K562 (cell line): ENCODE results near the gene HPX. TPM values are rescaled to one million over a fixed set of nuclear protein-coding genes. Genes with fewer than 3 reads are reported as not detected.

Source experiments
- FOXJ3 ChIP-seq: sonication (generic); formaldehyde crosslinking; IDR thresholded peaks from 2 replicates; pipeline ENCODE4 v1.4.0; 2020; ENCODE audit warnings: mild to moderate bottlenecking, missing genetic modification reagents
- LEF1 ChIP-seq: fragments of 450-650 bp; IDR thresholded peaks from 2 replicates; pipeline ENCODE4 v1.6.1; 2016; ENCODE audit warnings: mild to moderate bottlenecking
- POLR2G ChIP-seq: fragments of 200-400 bp; formaldehyde crosslinking; IDR thresholded peaks from 2 replicates; pipeline ENCODE4 v1.6.1; 2017; ENCODE audit warnings: low read depth, mild to moderate bottlenecking, antibody characterized with exemption, low read length, moderate library complexity
- ZKSCAN8 ChIP-seq: fragments of 200-800 bp; sonication (Bioruptor generic); IDR thresholded peaks from 2 replicates; pipeline ENCODE4 v1.6.1; 2016; ENCODE audit warnings: missing genetic modification characterization, missing compliant biosample characterization
- ZNF668 ChIP-seq: fragments of 250-450 bp; sonication (Bioruptor Pico); IDR thresholded peaks from 2 replicates; pipeline ENCODE4 v1.8.0; 2022; ENCODE audit warnings: mild to moderate bottlenecking, inconsistent platforms
- ZNF77 ChIP-seq: fragments of 250-450 bp; sonication (Bioruptor Pico); IDR thresholded peaks from 2 replicates; pipeline ENCODE4 v1.5.0; 2020
- polyA plus RNA-seq, 8 experiments: library from polyadenylated mRNA; depleted of rRNA in 4 of 8; stranded (reverse) in 5 of 8; unstranded in 3 of 8; fragments of >200 nt; fragmentation: Nextera tagmentation in 2 of 8; fragmentation: Illumina TruSeq in 1 of 8; extraction: Ambion mirVana in 2 of 8; extraction: Trizol in 1 of 8; gene quantifications; 2 replicates each; pipeline versions ENCODE4 v1.2.1 to v1.2.3, GENCODE V29; 2011 to 2014; ENCODE audit warnings: inconsistent platforms in 1 of 8, missing spikeins in 1 of 8
- total RNA-seq, 7 experiments: library from RNA; depleted of rRNA in 6 of 7; stranded (reverse); fragments of >200 nt in 6 of 7; fragmentation: Illumina TruSeq in 2 of 7; extraction: Trizol in 2 of 7; gene quantifications; 2 replicates each; pipeline versions ENCODE4 v1.2.1 to v1.2.3, GENCODE V29; 2011 to 2021; ENCODE audit warnings: low replicate concordance in 1 of 7
- TF ChIP-seq, protein P1 (sequence below), 2 experiments: fragments of 450-650 bp in 1 of 2; sonication (generic) in 1 of 2; formaldehyde crosslinking in 1 of 2; IDR thresholded peaks; 2 replicates each; pipeline versions ENCODE4 v1.7.1 to v1.9.0; 2016 to 2022; ENCODE audit warnings: inconsistent platforms in 1 of 2, mild to moderate bottlenecking in 1 of 2, missing genetic modification reagents in 1 of 2
- TF ChIP-seq, protein P2 (sequence below): fragments of 250-450 bp; sonication (Bioruptor Pico); IDR thresholded peaks from 2 replicates; pipeline ENCODE4 v1.5.0; 2022; ENCODE audit warnings: mild to moderate bottlenecking
- TF ChIP-seq, protein P3 (sequence below): fragments of 450-650 bp; formaldehyde crosslinking; IDR thresholded peaks from 2 replicates; pipeline ENCODE4 v1.4.0; 2020; ENCODE audit warnings: mild to moderate bottlenecking, moderate library complexity
- TF ChIP-seq, protein P4 (sequence below): fragments of 450-650 bp; conservative IDR thresholded peaks from 2 replicates; pipeline ENCODE4 v1.6.1; 2016; ENCODE audit warnings: missing genetic modification characterization, low read depth, mild to moderate bottlenecking, missing compliant biosample characterization, moderate library complexity
- TF ChIP-seq, protein P5 (sequence below): fragments of 250-450 bp; sonication (Bioruptor Pico); IDR thresholded peaks from 2 replicates; pipeline ENCODE4 v1.5.0; 2021

HPX gene
- total and polyA plus RNA-seq, 9 of the 15 experiments (the other 6 are each of a cell fraction or from before 2014, with no cell fraction given): 0.12 to 1.2 (median 0.49) TPM; not detected in 1

DNA sequence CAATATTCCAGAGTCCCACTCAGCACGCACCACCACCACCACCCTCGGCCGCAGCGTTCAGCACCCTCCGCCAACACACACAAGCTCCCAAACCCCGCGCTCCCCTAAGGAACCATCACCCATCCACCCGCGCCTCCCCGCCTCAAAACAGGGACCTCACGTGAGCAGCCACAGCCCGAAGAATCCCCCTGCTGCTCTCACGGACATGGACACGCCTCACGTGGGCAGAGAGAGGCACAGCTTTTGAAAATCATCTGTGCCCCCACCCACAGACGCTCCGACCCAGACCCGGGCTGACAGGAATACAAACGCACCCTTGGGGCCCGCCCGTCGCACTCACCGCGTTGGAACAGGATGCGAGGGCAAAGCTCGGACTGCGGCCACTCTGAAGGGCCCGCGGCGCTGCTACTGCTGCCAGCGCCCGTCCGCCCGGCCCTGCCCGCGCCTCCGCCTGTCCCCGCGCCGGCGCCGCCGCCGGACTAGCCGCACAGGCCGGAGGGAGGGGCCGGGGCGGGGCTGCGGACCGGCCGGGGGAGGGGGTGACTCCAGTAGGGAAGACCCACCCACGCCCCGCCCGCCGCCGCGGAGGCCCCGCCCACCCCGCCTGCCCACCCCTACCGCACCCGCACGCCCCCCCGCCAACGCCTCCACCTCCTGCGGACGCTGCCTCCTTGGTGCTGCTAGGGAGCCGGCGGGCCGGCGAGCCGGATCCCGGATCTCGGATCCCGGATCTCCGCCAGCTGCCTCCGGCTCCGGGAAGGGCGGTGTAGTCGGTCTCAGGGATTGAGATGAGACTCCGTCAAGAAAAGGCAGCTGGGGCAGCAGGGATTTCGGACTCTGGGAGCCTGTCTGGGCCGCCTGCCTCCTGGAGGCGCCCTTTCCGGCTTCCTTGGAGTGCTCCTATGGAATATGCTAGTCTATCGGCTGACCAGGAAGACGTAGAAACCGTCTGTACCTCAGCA is 32.9 kb upstream of the HPX start, which contains the start of gene TRIM3 (continued):
- TF ChIP-seq, protein P1, sequence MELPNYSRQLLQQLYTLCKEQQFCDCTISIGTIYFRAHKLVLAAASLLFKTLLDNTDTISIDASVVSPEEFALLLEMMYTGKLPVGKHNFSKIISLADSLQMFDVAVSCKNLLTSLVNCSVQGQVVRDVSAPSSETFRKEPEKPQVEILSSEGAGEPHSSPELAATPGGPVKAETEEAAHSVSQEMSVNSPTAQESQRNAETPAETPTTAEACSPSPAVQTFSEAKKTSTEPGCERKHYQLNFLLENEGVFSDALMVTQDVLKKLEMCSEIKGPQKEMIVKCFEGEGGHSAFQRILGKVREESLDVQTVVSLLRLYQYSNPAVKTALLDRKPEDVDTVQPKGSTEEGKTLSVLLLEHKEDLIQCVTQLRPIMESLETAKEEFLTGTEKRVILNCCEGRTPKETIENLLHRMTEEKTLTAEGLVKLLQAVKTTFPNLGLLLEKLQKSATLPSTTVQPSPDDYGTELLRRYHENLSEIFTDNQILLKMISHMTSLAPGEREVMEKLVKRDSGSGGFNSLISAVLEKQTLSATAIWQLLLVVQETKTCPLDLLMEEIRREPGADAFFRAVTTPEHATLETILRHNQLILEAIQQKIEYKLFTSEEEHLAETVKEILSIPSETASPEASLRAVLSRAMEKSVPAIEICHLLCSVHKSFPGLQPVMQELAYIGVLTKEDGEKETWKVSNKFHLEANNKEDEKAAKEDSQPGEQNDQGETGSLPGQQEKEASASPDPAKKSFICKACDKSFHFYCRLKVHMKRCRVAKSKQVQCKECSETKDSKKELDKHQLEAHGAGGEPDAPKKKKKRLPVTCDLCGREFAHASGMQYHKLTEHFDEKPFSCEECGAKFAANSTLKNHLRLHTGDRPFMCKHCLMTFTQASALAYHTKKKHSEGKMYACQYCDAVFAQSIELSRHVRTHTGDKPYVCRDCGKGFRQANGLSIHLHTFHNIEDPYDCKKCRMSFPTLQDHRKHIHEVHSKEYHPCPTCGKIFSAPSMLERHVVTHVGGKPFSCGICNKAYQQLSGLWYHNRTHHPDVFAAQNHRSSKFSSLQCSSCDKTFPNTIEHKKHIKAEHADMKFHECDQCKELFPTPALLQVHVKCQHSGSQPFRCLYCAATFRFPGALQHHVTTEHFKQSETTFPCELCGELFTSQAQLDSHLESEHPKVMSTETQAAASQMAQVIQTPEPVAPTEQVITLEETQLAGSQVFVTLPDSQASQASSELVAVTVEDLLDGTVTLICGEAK (IDR thresholded peaks at IDR 0.05): peak; percentile 51
- TF ChIP-seq, protein P1 (CRISPR knock-in tag; IDR thresholded peaks at IDR 0.05): no peak
- TF ChIP-seq LEF1: no peak
- TF ChIP-seq ZNF668 (CRISPR knock-in tag): no peak
- TF ChIP-seq, protein P2, sequence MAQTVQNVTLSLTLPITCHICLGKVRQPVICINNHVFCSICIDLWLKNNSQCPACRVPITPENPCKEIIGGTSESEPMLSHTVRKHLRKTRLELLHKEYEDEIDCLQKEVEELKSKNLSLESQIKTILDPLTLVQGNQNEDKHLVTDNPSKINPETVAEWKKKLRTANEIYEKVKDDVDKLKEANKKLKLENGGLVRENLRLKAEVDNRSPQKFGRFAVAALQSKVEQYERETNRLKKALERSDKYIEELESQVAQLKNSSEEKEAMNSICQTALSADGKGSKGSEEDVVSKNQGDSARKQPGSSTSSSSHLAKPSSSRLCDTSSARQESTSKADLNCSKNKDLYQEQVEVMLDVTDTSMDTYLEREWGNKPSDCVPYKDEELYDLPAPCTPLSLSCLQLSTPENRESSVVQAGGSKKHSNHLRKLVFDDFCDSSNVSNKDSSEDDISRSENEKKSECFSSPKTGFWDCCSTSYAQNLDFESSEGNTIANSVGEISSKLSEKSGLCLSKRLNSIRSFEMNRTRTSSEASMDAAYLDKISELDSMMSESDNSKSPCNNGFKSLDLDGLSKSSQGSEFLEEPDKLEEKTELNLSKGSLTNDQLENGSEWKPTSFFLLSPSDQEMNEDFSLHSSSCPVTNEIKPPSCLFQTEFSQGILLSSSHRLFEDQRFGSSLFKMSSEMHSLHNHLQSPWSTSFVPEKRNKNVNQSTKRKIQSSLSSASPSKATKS (CRISPR knock-in tag): no peak
- TF ChIP-seq, protein P3, sequence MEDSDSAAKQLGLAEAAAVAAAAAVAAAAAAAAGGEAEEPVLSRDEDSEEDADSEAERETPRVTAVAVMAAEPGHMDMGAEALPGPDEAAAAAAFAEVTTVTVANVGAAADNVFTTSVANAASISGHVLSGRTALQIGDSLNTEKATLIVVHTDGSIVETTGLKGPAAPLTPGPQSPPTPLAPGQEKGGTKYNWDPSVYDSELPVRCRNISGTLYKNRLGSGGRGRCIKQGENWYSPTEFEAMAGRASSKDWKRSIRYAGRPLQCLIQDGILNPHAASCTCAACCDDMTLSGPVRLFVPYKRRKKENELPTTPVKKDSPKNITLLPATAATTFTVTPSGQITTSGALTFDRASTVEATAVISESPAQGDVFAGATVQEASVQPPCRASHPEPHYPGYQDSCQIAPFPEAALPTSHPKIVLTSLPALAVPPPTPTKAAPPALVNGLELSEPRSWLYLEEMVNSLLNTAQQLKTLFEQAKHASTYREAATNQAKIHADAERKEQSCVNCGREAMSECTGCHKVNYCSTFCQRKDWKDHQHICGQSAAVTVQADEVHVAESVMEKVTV: no peak
- no peak for TF ChIP-seq ZKSCAN8 (CRISPR knock-in tag)
- TF ChIP-seq FOXJ3 (CRISPR knock-in tag): no peak
- TF ChIP-seq, protein P4, sequence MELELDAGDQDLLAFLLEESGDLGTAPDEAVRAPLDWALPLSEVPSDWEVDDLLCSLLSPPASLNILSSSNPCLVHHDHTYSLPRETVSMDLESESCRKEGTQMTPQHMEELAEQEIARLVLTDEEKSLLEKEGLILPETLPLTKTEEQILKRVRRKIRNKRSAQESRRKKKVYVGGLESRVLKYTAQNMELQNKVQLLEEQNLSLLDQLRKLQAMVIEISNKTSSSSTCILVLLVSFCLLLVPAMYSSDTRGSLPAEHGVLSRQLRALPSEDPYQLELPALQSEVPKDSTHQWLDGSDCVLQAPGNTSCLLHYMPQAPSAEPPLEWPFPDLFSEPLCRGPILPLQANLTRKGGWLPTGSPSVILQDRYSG (tag): no peak
- TF ChIP-seq, protein P5, sequence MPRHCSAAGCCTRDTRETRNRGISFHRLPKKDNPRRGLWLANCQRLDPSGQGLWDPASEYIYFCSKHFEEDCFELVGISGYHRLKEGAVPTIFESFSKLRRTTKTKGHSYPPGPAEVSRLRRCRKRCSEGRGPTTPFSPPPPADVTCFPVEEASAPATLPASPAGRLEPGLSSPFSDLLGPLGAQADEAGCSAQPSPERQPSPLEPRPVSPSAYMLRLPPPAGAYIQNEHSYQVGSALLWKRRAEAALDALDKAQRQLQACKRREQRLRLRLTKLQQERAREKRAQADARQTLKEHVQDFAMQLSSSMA (CRISPR knock-in tag): no peak
- no peak for TF ChIP-seq ZNF77 (CRISPR knock-in tag)
- TF ChIP-seq POLR2G: peak; percentile 90
